NCI-H1694 treated with DMSO at 0.1 percent for 48 hours (cell line): ENCODE data around the gene SORBS1.
"Not testable (repeated sequence)": the region's sequence is repeated elsewhere in the genome, so short reads cannot be mapped to it uniquely, and the experiment has no call there.

Experiments used
- DNase-seq: peaks from one replicate; lab custom pipeline; 2025; lab: John Stamatoyannopoulos, UW

The SORBS1 gene

GRCh38 chr10:95482501-95483233, 78.5 kb downstream of the SORBS1 start:
- DNase-seq = no peak

DNA sequence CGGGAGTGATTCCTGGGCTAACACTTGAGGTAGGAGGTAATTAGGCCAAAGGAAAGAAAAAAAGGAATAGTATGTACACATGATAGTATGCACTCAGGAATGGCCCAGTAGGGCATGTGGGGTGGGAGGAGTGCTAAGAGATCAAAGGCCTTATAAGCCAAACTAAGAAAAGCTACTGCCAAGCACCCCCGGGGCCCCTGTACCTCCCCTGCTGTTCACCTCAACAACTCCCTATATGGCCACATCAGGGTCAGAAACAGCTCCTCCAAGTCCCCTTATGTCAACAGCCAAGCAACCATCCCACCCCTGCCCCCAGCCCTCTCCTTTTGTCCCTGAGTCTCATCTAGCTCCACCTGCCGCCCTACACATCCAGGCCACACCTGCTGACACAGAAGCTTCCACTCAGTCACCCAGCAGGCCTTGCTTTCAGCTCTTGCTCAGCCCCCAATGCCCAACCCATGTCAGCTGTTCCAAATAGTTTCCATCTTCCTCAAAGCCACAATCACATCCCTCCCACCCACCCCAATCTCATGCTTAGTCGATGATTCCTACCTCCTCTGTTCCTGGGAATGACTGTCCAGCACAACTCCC, 80.2 kb downstream of the SORBS1 start:
- no peak for DNase-seq

GRCh38 chr10:95480102-95480900, 80.9 kb downstream of the SORBS1 start:
- DNase-seq = no peak

- no peak for DNase-seq
Measured at GRCh38 chr10:95478935-95479334, 82.2 kb downstream of the SORBS1 start.

DNA sequence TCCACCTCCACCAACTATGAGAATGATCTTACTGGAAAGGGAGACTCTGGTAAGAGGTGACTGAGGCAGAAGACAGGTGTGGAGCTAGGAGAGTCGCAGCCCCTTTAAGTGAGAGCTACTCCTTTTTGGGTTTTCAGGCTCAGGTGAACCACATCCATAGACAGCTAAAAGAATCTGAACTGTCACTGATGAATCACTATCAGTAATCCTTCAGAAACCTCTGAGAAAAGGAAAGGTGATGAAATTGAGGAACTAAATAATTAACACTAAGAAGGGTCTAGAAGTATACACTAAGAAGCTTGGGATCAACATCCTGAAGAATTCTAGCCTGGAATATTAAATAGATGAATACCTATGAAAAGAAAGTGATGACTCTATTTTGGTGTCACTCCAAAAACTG, 83.0 kb downstream of the SORBS1 start:
- no peak for DNase-seq

- no peak for DNase-seq
Measured at GRCh38 chr10:95477175-95477520, 84.0 kb downstream of the SORBS1 start.

GRCh38 chr10:95476469-95477174, 84.5 kb downstream of the SORBS1 start:
- DNase-seq = no peak

DNA sequence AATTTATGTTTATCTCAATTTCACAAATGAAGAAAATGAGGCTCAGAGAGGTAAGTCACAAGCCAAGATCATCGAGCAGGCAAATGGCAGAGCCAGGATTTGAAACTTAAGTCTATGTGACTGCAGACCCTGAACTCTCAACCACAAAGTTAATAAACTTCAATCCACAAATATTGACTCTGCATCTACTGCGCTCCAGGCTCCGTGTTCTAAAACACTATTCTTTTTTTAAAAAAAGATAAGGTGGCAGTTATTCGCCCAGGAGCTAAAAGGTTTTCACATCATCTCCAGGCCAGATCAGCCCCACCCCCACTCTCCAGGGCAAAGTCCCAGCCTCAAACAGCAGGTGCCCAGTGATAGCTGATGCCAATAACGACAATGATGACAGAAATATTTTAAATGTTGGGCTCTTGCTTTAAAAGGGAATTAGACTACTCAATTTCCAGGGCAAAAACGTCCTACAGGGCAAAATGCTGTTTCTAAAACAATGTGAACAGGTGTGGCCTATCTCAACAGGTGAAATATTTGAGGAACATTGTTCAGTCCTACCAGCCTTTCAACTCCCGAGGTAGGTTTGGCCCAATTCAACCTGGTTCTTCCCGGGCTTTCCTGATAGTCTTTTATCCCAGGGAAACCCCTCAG, 85.2 kb downstream of the SORBS1 start:
- no peak for DNase-seq

GRCh38 chr10:95475003-95475383, 86.2 kb downstream of the SORBS1 start:
- no peak for DNase-seq

- no peak for DNase-seq
Measured at GRCh38 chr10:95474228-95475002, 86.8 kb downstream of the SORBS1 start.

DNA sequence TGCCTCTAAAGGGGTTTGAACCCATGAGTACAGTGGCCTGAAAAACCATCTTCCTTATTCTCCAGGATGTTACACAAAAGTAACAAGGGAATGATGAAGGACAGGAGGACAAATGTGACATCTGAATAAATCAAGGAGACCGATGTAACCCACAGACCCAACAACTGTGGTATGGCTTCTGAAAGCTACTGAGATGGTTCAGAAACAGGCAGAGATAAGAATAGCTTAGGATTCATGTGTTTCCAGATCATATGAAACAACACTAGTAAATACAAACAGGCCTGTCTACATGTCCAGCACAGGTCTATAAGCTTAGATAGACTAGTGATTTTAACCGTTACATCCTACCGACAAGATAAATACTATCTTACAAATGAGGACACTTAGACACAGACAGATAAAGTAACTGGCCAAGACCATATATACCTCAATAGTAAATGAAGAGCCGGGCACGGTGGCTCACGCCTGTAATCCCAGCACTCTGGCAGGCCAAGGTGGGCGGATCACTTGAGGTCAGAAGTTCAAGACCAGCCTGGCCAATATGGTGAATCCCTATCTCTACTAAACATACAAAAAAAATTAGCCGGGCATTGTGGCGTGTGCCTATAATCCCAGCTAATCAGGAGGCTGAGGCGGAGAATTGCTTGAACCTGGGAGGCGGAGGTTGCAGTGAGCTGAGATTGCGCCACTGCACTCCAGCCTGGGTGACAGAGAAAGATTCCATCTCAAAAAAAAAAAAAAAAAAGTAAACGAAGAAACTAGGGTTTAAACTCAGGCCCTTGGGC, 88.7 kb downstream of the SORBS1 start:
- no peak for DNase-seq

DNA sequence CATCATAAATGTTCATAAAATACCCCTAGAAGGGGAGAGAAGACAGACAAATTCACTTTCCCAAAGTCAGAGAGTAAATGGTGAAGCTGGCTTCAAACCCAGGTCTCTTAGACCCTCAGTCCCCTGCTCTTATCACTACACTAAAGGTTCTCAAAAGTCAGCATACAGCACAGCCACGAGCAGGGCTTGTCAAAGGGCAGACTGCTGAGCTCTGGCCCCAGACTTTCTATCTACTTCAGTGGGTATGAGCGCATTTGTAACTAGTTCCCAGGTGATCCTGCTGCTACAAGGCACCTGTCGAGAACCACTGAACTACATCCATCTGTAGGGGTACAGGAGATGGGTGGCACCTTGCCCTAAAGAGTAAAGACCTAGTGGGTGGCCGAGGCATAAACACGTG, 91.5 kb downstream of the SORBS1 start:
- no peak for DNase-seq

- no peak for DNase-seq
Measured at GRCh38 chr10:95469251-95469650, 91.9 kb downstream of the SORBS1 start.

DNA sequence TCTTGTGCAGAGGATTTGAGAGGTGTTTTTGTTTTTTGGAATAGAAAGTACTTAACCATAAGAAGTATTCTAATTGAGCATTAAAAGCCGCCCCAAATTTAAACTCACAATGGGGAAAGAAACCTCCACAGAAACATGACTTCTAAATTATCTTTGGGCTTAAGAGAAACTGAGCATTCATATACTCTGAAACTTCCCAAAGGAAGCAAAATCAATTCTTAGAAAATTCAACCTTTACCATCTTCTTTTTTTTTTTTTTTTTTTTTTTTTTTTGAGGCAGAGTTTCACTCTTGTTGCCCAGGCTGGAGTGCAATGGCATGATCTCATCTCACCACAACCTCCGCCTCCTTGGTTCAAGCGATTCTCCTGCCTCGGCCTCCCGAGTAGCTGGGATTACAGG, 93.5 kb downstream of the SORBS1 start:
- DNase-seq = not testable (repeated sequence)

- DNase-seq = no peak
Measured at GRCh38 chr10:95467162-95467599, 94.0 kb downstream of the SORBS1 start.

DNA sequence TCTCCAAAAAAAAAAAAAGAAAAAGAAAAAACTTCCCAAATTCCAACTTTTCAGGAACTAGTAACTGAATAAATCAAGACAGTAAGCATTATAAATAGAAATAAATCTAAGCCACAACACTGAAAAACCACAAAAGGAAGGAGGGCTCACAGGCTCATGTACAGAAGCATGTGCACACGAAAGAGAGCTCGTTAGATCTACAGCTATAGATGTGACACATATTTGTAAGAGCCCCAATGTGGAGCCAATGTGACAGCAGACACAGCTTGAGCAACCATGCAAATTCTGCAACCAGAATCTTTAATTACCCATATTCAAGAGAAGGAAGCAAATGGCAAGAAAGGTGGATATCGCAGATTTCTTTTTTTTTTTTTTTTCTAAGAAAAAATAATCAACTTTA, 94.7 kb downstream of the SORBS1 start:
- no peak for DNase-seq

GRCh38 chr10:95464280-95464679, 96.9 kb downstream of the SORBS1 start:
- no peak for DNase-seq

DNA sequence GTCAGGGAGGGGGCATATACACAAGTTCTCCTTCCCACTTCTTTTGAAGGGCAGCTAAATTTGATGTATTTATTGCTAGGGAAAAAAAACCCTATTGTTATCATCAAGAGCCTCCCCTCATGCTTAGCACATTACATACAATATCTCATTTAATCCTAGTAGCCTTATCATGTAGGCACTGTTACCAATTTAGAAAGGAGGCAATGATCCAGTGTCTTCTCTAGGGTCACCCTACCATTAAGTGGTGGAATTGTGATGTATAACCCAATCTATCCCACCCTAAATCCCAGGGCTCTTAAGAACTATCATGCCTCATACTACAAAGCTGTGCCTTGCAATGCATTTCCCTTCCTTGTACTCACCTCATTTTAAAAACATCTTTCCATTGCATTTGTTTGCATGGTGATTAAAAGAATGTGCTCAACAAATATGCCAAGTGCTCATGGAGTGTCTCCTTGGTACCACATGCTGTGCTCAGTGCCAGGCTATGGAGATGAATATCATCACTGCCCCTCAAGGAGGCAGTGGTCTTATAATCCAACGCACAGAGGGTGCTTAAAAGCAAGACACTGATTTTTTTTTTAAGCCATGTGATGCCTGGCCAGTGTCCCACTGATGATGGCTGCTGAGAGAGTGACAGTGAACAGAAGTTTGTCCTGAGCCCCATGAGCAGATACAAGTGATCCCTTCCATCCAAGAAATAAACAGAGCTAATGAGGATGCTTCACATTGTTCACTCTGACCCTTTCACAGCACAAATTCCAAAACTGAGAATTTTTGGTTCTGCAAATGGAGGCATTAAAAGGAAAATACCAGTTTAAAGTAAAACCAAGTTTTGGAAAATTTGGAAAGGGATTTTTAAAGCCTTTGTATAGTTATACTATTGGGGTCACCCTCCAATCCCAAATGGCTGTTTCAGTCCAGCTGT, 98.2 kb downstream of the SORBS1 start:
- no peak for DNase-seq

GRCh38 chr10:95461611-95462010, 99.6 kb downstream of the SORBS1 start:
- no peak for DNase-seq
